ENCODE measurements around the gene FAM171A1. TPM values are rescaled to one million over a fixed set of nuclear protein-coding genes. Genes with fewer than 3 reads are reported as not detected.

Gene FAM171A1
- total RNA-seq, 1 donor from 2014 or later = 51.9 TPM

GRCh38 chr10:15374156-15374555 is 3.1 kb upstream of the FAM171A1 start:
- peaks cover 12% of the 10 kb centered on the region for H3K79me2 ChIP-seq (ENCODE audit: insufficient read depth, low read length)
- no peaks in the 10 kb centered on the region for H3K9me3 ChIP-seq (ENCODE audit: insufficient read depth, low read depth, low read length)
- FAIRE-seq = no peak
- H3K27me3 ChIP-seq (ENCODE audit: insufficient read depth, low read length) = no peaks in the 10 kb centered on the region
- H3K36me3 ChIP-seq (ENCODE audit: insufficient read depth, low read length) = no peaks in the 10 kb centered on the region
- no peak overlapping the region for H3K9ac ChIP-seq (ENCODE audit: low read length)
- Mint-ChIP-seq H3K4me3 (ENCODE audit: unreplicated experiment) (no peak overlapping the region), H3K27me3 (ENCODE audit: low read depth, unreplicated experiment) (peaks cover 9% of the 10 kb centered on the region), H3K4me1 (ENCODE audit: low read depth, unreplicated experiment) (peaks cover 7% of the 10 kb centered on the region), H3K36me3 (ENCODE audit: low read depth, unreplicated experiment) (peaks cover 2% of the 10 kb centered on the region), H3K27ac (ENCODE audit: unreplicated experiment) (no peak overlapping the region), H3K9me3 (ENCODE audit: unreplicated experiment) (peaks cover 2% of the 10 kb centered on the region)
- no peak for DNase-seq (ENCODE audit: low read depth)
- no peak overlapping the region for H3K4me3 ChIP-seq (ENCODE audit: insufficient read depth, low read depth, low read length)
- no peak overlapping the region for H2AFZ ChIP-seq (ENCODE audit: low read depth, low read length)
- no peak overlapping the region for H3K27ac ChIP-seq (ENCODE audit: low read depth, low read length)
- H3K4me1 ChIP-seq (ENCODE audit: insufficient read depth, low read length) = peaks cover 2% of the 10 kb centered on the region
- no peak overlapping the region for H3K4me2 ChIP-seq (ENCODE audit: low read length)
- TF ChIP-seq, protein P1, sequence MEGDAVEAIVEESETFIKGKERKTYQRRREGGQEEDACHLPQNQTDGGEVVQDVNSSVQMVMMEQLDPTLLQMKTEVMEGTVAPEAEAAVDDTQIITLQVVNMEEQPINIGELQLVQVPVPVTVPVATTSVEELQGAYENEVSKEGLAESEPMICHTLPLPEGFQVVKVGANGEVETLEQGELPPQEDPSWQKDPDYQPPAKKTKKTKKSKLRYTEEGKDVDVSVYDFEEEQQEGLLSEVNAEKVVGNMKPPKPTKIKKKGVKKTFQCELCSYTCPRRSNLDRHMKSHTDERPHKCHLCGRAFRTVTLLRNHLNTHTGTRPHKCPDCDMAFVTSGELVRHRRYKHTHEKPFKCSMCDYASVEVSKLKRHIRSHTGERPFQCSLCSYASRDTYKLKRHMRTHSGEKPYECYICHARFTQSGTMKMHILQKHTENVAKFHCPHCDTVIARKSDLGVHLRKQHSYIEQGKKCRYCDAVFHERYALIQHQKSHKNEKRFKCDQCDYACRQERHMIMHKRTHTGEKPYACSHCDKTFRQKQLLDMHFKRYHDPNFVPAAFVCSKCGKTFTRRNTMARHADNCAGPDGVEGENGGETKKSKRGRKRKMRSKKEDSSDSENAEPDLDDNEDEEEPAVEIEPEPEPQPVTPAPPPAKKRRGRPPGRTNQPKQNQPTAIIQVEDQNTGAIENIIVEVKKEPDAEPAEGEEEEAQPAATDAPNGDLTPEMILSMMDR (IDR thresholded peaks at IDR 0.05; ENCODE audit: insufficient read depth, low read depth, low read length) = no peak
- no peak for TF ChIP-seq EZH2 (IDR thresholded peaks at IDR 0.05; ENCODE audit: insufficient read depth, low read length)
- no peaks in the 10 kb centered on the region for H4K20me1 ChIP-seq (ENCODE audit: insufficient read depth, low read length)

GRCh38 chr10:15373199-15373598 is 2.1 kb upstream of the FAM171A1 start:
- TF ChIP-seq, protein P1 (IDR thresholded peaks at IDR 0.05; ENCODE audit: insufficient read depth, low read depth, low read length) = no peak
- TF ChIP-seq EZH2 (IDR thresholded peaks at IDR 0.05; ENCODE audit: insufficient read depth, low read length) = no peak
- H3K4me2 ChIP-seq (ENCODE audit: low read length) = no peak overlapping the region
- peaks cover 10% of the 10 kb centered on the region for H3K4me1 ChIP-seq (ENCODE audit: insufficient read depth, low read length)
- DNase-seq (ENCODE audit: low read depth) (no peak), FAIRE-seq (no peak)
- no peaks in the 10 kb centered on the region for H3K36me3 ChIP-seq (ENCODE audit: insufficient read depth, low read length)
- H3K4me1 Mint-ChIP-seq (ENCODE audit: low read depth, unreplicated experiment) = peaks cover 15% of the 10 kb centered on the region
- peaks cover 2% of the 10 kb centered on the region for H3K36me3 Mint-ChIP-seq (ENCODE audit: low read depth, unreplicated experiment)
- no peak overlapping the region for H3K27ac Mint-ChIP-seq (ENCODE audit: unreplicated experiment)
- H3K9me3 ChIP-seq (ENCODE audit: insufficient read depth, low read depth, low read length) = no peaks in the 10 kb centered on the region
- H3K9me3 Mint-ChIP-seq (ENCODE audit: unreplicated experiment) = peaks cover 2% of the 10 kb centered on the region
- H3K79me2 ChIP-seq (ENCODE audit: insufficient read depth, low read length) = peaks cover 21% of the 10 kb centered on the region
- H3K27ac ChIP-seq (ENCODE audit: low read depth, low read length) = no peak overlapping the region
- H2AFZ ChIP-seq (ENCODE audit: low read depth, low read length) = no peak overlapping the region
- no peak overlapping the region for H3K4me3 ChIP-seq (ENCODE audit: insufficient read depth, low read depth, low read length)
- H3K27me3 ChIP-seq (ENCODE audit: insufficient read depth, low read length) = no peaks in the 10 kb centered on the region
- no peak overlapping the region for H3K4me3 Mint-ChIP-seq (ENCODE audit: unreplicated experiment)
- peaks cover 2% of the 10 kb centered on the region for H3K27me3 Mint-ChIP-seq (ENCODE audit: low read depth, unreplicated experiment)
- H4K20me1 ChIP-seq (ENCODE audit: insufficient read depth, low read length) = peaks cover 7% of the 10 kb centered on the region
- no peak overlapping the region for H3K9ac ChIP-seq (ENCODE audit: low read length)

DNA sequence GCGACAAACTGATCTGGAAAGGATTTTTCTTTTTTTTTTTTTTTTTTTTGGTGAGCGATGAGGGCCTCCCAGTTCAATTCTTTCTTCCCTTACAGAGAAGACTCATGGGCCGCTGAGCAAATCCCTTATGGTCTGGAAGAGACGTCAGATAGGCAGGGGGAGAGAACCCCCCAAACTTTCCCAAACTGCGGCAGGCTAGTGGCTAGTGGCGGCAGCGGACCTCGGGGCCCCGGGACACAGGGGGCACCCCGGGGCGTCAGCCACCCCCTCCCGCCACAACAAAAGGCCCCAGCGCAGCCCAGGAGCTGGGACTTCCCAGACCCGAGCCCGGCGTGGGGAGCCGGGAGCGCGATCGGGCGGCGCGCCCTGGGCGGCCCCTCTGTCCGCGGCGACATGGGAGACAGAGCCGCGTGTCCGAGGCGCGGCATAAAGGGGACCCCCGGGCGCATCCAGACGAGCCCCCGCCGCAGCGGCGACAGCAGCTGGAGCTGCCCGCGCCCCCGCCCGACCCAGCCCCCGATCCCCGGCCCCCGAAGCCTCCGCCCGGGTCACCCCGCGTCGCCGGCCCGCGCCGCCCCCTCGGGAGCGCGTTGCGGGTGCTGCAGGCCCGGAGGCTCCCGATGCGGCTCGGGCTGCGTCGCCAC is 755 bp downstream of the FAM171A1 start:
- H3K27me3 ChIP-seq (ENCODE audit: insufficient read depth, low read length) = no peaks in the 10 kb centered on the region
- peaks cover 2% of the 10 kb centered on the region for H3K36me3 Mint-ChIP-seq (ENCODE audit: low read depth, unreplicated experiment)
- peak overlapping the region; percentile 61 for H3K4me3 ChIP-seq (ENCODE audit: insufficient read depth, low read depth, low read length)
- no peaks in the 10 kb centered on the region for H3K9me3 ChIP-seq (ENCODE audit: insufficient read depth, low read depth, low read length)
- peak overlapping the region; percentile 87 for H3K9ac ChIP-seq (ENCODE audit: low read length)
- peaks cover 2% of the 10 kb centered on the region for H3K9me3 Mint-ChIP-seq (ENCODE audit: unreplicated experiment)
- FAIRE-seq = no peak
- peak overlapping the region; percentile 12 for H2AFZ ChIP-seq (ENCODE audit: low read depth, low read length)
- peak overlapping the region; percentile 89 for H3K4me2 ChIP-seq (ENCODE audit: low read length)
- no peak for DNase-seq (ENCODE audit: low read depth)
- peak overlapping the region; percentile 94 for H3K4me3 Mint-ChIP-seq (ENCODE audit: unreplicated experiment)
- no peak for TF ChIP-seq EZH2 (IDR thresholded peaks at IDR 0.05; ENCODE audit: insufficient read depth, low read length)
- TF ChIP-seq, protein P1 (IDR thresholded peaks at IDR 0.05; ENCODE audit: insufficient read depth, low read depth, low read length) = no peak
- H3K36me3 ChIP-seq (ENCODE audit: insufficient read depth, low read length) = no peaks in the 10 kb centered on the region
- H3K79me2 ChIP-seq (ENCODE audit: insufficient read depth, low read length) = peaks cover 47% of the 10 kb centered on the region
- H3K27me3 Mint-ChIP-seq (ENCODE audit: low read depth, unreplicated experiment) = peaks cover 2% of the 10 kb centered on the region
- H3K27ac Mint-ChIP-seq (ENCODE audit: unreplicated experiment) = peak overlapping the region; percentile 80
- peaks cover 17% of the 10 kb centered on the region for H3K4me1 Mint-ChIP-seq (ENCODE audit: low read depth, unreplicated experiment)
- H3K4me1 ChIP-seq (ENCODE audit: insufficient read depth, low read length) = peaks cover 10% of the 10 kb centered on the region
- H3K27ac ChIP-seq (ENCODE audit: low read depth, low read length) = peak overlapping the region; percentile 79
- H4K20me1 ChIP-seq (ENCODE audit: insufficient read depth, low read length) = peaks cover 21% of the 10 kb centered on the region

All from astrocyte (in vitro differentiated cells and primary cell).